Stimulated activated CD4-positive, alpha-beta T cell treated with anti-CD3 and anti-CD28 coated beads, Interleukin-2, amount 100 ng/mL, for 48 hours (primary cell): ENCODE measurements around the gene USP28.

Source experiments
- DNase-seq, 2 donors: peaks; one replicate each; pipeline ENCODE4 v3.0.0-alpha.2; 2020

Gene USP28

DNA sequence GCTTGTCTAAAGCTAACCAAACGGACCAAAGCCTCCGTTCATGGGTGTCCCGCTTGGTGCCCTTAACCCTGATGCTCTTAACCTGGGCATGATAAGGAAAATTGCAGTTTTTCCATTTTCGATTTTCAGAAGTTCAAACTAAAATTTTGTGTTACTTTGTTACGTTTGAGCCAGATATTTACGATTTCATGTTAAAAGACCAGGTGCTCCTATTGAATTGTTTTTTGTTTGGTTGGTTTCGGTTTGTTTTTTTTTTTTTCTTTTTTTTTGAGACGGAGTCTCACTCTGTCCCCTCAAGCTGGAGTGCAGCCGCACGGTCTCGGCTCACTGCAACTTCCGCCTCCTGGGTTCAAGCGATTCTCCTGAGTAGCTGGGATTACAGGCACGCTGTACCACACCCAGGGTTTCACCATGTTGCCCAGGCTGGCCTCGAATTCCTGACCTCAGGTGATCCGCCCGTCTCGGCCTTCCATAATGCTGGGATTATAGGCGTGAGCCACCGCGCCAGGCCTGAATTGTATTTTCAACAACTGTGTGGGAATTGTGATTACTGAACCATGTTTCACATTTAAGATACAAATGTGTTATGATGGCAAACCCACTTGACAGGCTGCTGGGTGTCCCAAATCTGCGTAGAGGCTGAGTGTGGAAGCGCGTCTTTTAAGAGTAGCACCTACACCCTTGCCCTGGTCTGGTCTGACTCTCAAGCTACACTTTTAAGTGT, 864 bp upstream of the USP28 start:
- no peak for DNase-seq

DNA sequence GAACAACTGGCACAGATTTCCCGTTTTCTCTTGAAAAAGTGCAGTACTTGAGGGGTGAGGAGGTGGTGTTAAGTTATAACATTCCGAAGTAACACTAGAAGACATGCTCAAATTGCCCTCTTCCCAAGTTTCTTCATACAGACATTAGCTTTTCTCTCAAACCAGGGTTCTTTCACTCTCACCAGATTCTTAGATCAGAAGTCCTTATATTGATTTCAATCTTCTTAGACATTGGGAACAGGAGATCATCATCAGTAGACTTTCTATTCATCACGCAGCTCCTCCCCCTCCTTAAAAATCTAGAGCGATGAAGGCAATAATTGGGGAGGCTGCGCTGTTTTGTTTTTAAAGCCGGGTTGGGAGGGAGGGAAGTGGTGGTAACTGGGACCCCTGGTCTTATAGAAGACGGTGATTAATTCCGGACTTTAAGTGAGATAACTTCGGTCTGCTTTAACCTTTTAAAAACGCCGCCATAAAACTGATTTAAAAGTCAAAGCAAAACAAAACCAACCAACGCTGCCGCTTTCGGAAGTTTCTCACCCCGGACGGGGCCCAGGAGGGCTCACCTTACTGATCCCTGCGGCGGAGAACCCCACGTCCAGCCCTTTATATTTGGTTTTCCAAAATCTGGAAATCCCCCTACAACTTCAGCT, 665 bp downstream of the USP28 start:
- DNase-seq, result no peak

- no peak for DNase-seq
Observed at GRCh38 chr11:113874096-113874495, 1.3 kb downstream of the USP28 start.

- no peak for DNase-seq
Observed at GRCh38 chr11:113873236-113873626, 2.1 kb downstream of the USP28 start.

- DNase-seq, result no peak
Observed at GRCh38 chr11:113871336-113871735, 4.0 kb downstream of the USP28 start.

- DNase-seq, result no peak
Observed at GRCh38 chr11:113867843-113868503, 7.4 kb downstream of the USP28 start.

DNA sequence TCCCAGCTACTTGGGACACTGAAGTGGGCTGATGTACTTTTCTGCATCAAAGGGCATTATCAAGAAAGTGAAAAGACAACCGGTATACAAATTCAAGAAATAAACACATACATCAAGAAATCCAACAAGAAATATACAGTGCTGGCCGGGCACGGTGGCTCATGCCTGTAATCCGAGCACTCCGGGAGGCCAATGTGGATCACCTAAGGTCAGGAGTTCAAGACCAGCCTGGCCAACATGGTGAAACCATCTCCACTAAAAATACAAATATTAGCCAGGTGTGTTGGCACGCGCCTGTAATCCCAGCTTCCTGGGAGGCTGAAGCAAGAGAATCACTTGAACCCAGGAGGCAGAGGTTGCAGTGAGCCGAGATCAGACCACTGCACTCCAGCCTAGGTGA, 9.5 kb downstream of the USP28 start:
- DNase-seq, result no peak

GRCh38 chr11:113864410-113864809, 11.0 kb downstream of the USP28 start:
- DNase-seq, result no peak

GRCh38 chr11:113862435-113862834, 12.9 kb downstream of the USP28 start:
- DNase-seq, result no peak

DNA sequence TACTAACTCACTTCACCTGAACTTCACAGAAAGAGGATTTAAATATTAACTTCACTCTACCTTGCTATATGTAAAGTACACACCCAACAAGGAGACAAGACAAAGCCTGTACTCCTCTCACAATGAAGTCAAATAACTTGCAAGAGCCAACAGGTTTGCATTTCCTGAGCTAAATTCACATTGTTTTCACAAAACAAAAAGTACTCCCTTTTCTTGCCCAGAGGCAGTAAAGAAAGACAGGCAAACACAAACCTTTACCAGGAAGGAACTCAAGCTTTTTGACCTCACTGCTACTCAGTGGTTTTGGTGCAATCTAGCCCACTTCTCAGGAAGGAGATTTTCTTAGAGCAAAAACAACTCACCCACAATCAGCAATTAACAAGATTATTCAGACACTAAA, 15.7 kb downstream of the USP28 start:
- DNase-seq, result no peak

DNA sequence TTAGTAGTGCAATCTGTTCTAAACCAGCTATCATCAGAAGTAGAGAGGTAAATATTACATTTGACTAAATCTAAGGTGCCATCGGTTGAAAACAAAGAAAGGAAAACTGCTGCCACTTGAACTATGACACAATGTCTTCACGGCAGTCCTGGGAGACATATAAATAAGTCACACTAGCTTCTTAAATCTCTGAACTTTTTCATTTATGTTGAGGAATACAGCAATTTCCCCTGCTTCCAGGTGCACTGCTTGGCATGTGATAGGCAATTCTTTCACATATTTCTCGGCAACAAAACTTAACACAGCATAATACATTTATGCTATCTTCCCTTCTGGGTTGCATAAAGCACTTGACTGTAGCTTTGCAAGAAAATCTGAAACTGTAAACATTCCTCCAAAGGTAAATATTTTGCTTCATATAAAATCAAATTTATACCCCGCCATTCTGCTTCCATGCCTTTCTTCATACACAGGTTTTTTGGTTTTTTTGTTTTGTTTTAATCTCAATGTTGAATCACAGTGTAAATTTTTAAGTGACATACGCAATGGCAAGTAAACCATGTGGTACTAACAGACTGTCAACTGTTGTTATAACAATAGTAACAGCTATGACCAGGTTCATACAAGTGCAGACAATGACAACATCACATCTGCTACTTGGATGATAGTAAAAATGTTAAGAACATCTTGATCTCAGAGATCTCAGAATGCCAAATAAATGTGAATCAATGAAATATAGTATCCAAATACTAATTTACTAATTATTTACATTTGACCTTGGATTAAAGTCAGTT, 18.2 kb downstream of the USP28 start:
- DNase-seq, result no peak

- DNase-seq, result no peak
Observed at GRCh38 chr11:113855803-113856202, 19.6 kb downstream of the USP28 start.

GRCh38 chr11:113850188-113850587, 25.2 kb downstream of the USP28 start:
- no peak for DNase-seq

DNA sequence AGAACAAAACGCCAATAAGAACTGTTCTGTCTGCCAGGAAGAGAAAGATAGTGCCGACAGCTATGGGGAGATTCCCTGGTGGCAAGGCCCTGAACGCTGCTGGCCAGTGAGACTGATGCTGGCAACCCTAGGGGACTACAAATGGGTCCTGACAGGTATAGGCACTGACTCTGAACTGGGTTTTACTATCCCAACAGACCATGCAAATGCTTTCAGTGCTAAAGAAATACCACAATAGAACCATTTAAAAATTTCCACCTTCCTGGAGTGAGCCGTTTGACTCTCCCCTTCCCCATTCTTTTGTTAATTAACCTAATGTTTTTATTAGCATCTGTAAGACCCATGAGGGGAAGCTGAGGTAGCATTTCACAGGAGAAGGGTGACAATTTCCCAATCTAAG, 25.7 kb downstream of the USP28 start:
- no peak for DNase-seq

GRCh38 chr11:113847580-113847979, 27.8 kb downstream of the USP28 start:
- DNase-seq, result no peak

GRCh38 chr11:113847111-113847510, 28.3 kb downstream of the USP28 start:
- DNase-seq, result no peak

- DNase-seq, result no peak
Observed at GRCh38 chr11:113841691-113842090, 33.7 kb downstream of the USP28 start.

DNA sequence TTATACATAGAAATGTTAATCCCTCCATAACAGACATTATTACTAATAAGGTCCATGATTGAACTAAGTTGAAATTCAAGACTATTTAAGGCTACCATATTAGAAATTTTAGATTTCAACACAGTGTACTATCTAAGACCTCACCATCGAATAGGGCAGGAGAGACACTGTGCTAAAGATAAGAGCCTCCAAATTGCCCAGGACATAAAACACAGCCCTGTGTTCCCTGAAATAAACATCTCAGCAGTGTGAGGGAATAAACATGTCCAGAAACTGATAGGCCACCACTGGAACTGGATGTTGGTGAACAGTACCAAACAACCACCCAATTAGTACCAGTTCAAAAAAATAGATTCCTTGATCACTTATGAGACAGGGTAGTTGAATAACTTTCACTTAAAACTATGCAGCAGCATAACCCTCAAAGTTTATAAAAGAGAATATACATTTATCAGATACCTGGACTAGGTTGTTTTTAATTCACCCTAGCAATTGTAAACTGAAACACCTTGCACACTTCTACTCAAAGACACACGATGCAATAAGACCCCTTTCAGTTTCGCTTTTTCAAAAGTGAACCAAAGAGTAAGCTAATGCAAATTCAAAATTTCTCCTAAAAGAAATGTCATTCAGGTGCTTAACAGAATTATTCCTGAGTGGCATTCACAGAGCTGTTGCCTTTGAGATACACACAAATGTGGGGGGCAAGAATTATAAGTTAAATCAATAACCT, 34.3 kb downstream of the USP28 start:
- DNase-seq, result no peak

DNA sequence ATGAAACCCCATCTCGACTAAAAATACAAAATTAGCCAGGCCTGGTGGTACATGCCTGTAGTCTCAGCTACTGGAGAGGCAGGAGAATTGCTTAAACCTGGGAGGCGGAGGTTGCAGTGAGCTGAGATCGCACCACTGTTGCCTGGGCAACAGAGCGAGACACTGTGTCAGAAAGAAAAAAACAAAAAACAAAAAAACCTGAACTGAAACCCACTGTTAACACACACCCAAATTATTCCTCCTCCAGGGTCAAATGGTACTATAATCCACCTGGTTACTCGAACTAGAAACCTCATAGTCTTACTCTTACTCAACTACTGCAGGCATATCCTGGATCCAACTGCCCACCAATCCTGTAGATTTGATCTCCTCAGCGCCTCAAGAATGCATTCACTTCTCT, 35.5 kb downstream of the USP28 start:
- no peak for DNase-seq

GRCh38 chr11:113838005-113838404, 37.4 kb downstream of the USP28 start:
- no peak for DNase-seq

DNA sequence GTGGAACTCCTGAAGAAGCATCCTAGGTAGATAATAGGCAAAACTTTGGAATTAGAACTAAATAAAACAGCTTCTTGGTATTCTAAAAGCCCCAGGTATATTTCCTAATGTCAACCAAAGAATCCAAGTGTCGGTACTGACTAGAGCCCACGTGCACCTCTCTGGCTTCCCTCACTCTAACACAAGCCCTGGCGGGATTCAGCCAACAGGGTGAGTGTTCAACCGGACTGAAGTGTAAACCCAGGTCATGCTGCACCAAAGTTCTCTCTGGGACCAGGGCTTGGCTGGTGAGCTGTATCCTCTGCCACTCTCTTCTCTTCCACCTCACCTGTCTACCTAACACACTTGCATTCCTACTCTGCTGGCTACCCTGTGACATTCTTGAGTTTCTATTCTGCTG, 40.1 kb downstream of the USP28 start:
- no peak for DNase-seq

- no peak for DNase-seq
Observed at GRCh38 chr11:113833151-113833550, 42.2 kb downstream of the USP28 start.

DNA sequence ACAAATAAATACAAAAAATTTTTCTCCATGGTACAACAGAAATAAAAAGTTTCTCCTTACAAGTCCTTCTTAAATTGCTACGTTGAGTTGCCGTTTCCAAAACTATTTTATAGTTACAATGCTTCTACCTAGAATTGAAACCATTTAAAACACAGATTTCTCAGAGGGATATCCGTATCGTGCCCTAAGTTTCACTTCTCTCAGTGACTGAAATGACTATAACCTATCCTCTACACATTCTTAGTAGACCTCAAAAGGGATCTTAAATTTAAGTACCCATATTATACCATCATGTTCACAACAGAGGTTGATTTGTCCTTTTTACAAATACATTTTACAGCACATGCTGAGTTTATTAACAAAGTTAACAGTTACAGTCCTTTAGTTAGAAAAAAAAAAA, 44.1 kb downstream of the USP28 start:
- DNase-seq, result no peak
